Thymus (tissue), 11 donors: Measurements from ENCODE around the gene UPP2. TPM values are rescaled to one million over a fixed set of nuclear protein-coding genes. Genes with fewer than 3 reads are reported as not detected.

Experiments used
- DNase-seq, 9 donors: peaks; one replicate each; pipeline ENCODE4 v3.0.0-alpha.2; 2013; ENCODE audit warnings: low spot score in 9 of 9, low read depth in 6 of 9, missing footprints in 1 of 9
- H3K27ac ChIP-seq, 2 donors: one replicate each; pipeline ENCODE4 v1.5.1; 2013; ENCODE audit warnings: control low read depth in 1 of 2, low read depth in 1 of 2, low read length in 1 of 2, mild to moderate bottlenecking in 1 of 2, moderate library complexity in 1 of 2
- H3K27me3 ChIP-seq, 2 donors: one replicate each; pipeline ENCODE4 v1.5.1; 2013; ENCODE audit warnings: low read length in 1 of 2; ENCODE audit not compliant: control insufficient read depth in 2 of 2, insufficient read depth in 1 of 2
- H3K36me3 ChIP-seq, 2 donors: one replicate each; pipeline ENCODE4 v1.5.1; 2013; ENCODE audit warnings: low read length in 1 of 2, mild to moderate bottlenecking in 1 of 2, moderate library complexity in 1 of 2; ENCODE audit not compliant: control insufficient read depth in 2 of 2, insufficient read depth in 2 of 2
- H3K4me1 ChIP-seq, 2 donors: one replicate each; pipeline ENCODE4 v1.5.1; 2013; ENCODE audit warnings: low read length in 2 of 2; ENCODE audit not compliant: control insufficient read depth in 2 of 2, insufficient read depth in 2 of 2
- H3K4me3 ChIP-seq, 2 donors: one replicate each; pipeline ENCODE4 v1.5.1; 2013; ENCODE audit warnings: low read length in 2 of 2, control low read depth in 1 of 2, mild to moderate bottlenecking in 1 of 2
- H3K9me3 ChIP-seq, 2 donors: one replicate each; pipeline ENCODE4 v1.5.1; 2013; ENCODE audit warnings: low read length in 1 of 2, mild to moderate bottlenecking in 1 of 2; ENCODE audit not compliant: control insufficient read depth in 2 of 2, insufficient read depth in 1 of 2
- WGBS: extraction: QIAGEN DNeasy Blood & Tissue Kit; methylation state at CpG from one replicate; pipeline ENCODE4 v1.1.7; 2013; 5-methylcytosine and 5-hydroxymethylcytosine counted together
- polyA plus RNA-seq: library from polyadenylated mRNA; stranded (reverse); fragments of 200-250 nt; gene quantifications from one replicate; pipeline ENCODE4 v1.2.3, GENCODE V29; 2013
- total RNA-seq: library from RNA; stranded (reverse); fragments of 120-200 nt; gene quantifications from one replicate; pipeline ENCODE4 v1.2.4, GENCODE V29; 2013
- donor health status: healthy.

UPP2 gene
- total and polyA plus RNA-seq, 2 donors: 0.50 TPM; not detected in 1

DNA sequence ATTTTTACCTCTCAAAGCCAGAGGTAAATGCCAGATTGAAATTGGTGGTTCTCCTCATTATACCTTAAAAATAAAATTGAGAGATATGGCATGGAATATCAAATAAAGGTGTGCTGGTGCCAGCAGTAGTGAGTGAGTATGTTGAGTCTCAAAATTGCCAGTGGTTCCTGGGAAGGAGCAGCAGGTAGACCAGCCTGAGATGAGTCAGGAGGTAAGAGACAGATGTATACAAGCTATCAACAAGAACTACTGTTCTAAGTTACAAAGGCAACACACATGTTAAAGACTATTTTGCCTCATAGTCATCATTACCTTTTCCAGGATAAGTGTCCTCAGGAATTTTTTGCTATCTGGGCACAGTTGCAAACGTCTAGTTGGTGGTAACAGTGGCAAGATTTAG, 1.3 kb upstream of the UPP2 start:
- H3K9me3 ChIP-seq: no peaks in the 10 kb centered on the region
- WGBS: 87% methylated on average over 1 of the region's 1 CpG
- H3K36me3 ChIP-seq: no peaks in the 10 kb centered on the region
- H3K27ac ChIP-seq: no peak overlapping the region
- H3K27me3 ChIP-seq: no peaks in the 10 kb centered on the region
- no peak for DNase-seq
- no peak overlapping the region for H3K4me3 ChIP-seq
- no peaks in the 10 kb centered on the region for H3K4me1 ChIP-seq

DNA sequence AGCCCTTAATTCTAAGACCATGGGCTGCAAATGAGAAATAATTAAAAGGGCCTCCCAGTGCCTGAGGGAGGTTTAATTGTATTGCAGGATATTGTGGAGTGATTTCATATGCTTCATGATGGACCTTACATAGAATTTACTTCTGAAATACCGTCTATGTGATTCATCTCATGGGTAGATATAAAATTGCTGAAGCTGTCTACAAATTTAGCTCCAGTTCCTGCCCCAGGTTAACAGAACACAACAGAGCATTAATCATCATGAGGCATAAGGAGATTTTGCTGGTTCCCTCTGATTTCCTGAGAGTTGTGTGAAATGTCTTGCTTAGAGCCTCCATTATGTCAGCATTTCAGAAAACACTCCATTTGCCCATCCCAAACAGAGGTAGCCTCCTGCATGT, 770 bp downstream of the UPP2 start:
- no peak overlapping the region for H3K27ac ChIP-seq
- H3K27me3 ChIP-seq: no peaks in the 10 kb centered on the region
- WGBS: 72% methylated on average over 1 of the region's 1 CpG
- no peaks in the 10 kb centered on the region for H3K9me3 ChIP-seq
- H3K4me1 ChIP-seq: no peaks in the 10 kb centered on the region
- no peak for DNase-seq
- no peak overlapping the region for H3K4me3 ChIP-seq
- H3K36me3 ChIP-seq: no peaks in the 10 kb centered on the region

DNA sequence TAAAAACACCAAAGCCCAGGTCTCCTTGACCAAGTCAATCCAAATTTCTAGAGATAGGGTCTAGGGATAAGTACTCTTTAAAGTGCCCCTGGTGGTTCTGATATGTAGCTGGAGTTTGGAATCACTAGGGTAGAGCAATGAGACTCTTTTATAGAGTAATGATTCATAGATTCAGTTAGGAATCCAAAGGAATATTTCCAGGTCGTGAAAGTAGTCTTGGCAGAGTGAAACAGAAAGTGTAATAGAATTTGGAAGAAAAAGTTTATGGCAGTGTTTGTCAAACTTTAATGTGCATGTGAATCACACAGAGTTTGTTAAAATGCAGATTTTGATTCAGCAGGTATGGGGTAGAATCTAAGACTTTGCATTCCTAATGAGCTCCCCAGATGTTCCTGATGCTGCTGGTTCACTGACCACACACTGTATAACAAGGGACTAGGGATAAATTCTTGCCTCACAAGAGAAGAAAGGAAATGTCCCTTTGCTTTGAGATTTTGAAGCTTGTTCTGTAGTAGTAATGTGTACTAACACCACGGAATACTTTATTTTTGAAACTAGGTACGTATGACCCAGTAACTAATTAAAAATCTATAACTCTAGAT, 1.8 kb downstream of the UPP2 start:
- no peaks in the 10 kb centered on the region for H3K4me1 ChIP-seq
- H3K4me3 ChIP-seq: no peak overlapping the region
- H3K9me3 ChIP-seq: no peaks in the 10 kb centered on the region
- no peaks in the 10 kb centered on the region for H3K36me3 ChIP-seq
- H3K27ac ChIP-seq: no peak overlapping the region
- 91% methylated on average over 3 of the region's 3 CpGs for WGBS
- H3K27me3 ChIP-seq: no peaks in the 10 kb centered on the region
- DNase-seq: no peak

DNA sequence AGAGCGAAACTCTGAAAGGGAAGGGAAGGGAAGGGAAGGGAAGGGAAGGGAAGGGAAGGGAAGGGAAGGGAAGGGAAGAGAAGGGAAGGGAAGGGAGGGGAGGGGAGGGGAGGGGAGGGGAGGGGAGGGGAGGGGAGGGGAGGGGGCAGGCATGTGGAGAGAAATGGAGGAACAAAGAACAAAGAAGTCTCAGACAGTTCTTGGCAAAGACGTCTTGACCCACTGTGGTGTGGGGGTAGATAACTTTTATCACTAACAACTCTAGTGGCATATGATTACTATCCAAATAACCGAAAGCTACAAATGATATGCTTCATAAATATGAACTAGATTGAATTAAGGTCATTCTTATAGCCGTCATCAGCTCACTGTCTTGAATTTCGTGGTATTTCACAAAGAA, 3.2 kb downstream of the UPP2 start:
- Histone ChIP-seq H3K4me1 (no peaks in the 10 kb centered on the region), H3K36me3 (no peaks in the 10 kb centered on the region), H3K27me3 (no peaks in the 10 kb centered on the region), H3K9me3 (no peaks in the 10 kb centered on the region), H3K27ac (no peak overlapping the region), H3K4me3 (no peak overlapping the region)
- DNase-seq: no peak
- WGBS: 96% methylated on average over 5 of the region's 5 CpGs

DNA sequence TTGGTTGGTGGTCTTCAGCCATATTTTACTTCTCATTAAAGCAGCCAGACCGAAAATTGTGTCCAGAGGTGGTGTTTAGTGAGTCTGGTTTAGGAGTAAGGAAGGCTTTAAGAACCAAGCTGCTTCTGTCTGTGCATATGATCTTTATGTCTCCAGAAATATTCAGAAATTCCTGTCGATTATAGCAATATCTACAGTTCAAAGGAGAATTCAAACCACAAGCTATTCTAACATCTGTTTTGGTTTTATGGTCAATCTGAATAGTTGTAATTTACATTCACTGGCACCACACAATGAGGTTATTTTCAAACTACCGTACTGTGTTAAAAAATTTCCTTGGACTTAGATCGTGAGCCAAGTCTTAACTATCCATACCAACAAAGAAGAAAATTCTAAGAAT, 11.3 kb downstream of the UPP2 start:
- 77% methylated on average over 4 of the region's 4 CpGs for WGBS
- Histone ChIP-seq H3K4me3 (no peak overlapping the region), H3K9me3 (no peaks in the 10 kb centered on the region), H3K27ac (no peak overlapping the region), H3K4me1 (no peaks in the 10 kb centered on the region), H3K36me3 (no peaks in the 10 kb centered on the region), H3K27me3 (no peaks in the 10 kb centered on the region)
- no peak for DNase-seq

DNA sequence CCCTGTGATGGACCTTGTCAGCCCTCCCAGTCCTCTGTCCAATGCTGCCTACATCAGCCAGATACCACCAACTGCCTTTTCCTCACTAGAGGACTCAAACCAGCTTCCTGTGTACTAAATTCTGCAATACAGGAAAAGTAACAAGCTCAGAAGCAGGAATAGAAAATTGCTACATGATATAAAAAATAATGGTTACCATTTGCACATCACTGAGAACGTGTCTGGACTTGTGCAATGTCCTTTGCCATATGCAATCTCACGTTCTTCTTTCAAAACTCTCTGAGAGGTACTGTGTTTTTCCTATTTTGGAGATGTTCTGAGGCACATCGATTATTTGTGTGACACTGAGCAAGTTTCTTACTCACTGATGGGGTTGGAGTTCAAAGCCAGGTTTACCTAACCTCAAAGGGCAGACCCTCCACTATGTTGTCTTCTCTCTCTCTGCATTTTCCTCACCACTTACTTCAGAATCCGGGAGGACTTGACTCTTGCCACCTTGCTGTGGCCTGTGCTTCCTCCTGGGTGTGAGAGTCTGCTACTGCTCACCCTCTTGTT, 12.1 kb downstream of the UPP2 start:
- Histone ChIP-seq H3K4me1 (no peaks in the 10 kb centered on the region), H3K36me3 (no peaks in the 10 kb centered on the region), H3K27ac (no peak overlapping the region), H3K9me3 (no peaks in the 10 kb centered on the region), H3K27me3 (no peaks in the 10 kb centered on the region), H3K4me3 (no peak overlapping the region)
- no peak for DNase-seq
- WGBS: 93% methylated on average over 4 of the region's 4 CpGs

DNA sequence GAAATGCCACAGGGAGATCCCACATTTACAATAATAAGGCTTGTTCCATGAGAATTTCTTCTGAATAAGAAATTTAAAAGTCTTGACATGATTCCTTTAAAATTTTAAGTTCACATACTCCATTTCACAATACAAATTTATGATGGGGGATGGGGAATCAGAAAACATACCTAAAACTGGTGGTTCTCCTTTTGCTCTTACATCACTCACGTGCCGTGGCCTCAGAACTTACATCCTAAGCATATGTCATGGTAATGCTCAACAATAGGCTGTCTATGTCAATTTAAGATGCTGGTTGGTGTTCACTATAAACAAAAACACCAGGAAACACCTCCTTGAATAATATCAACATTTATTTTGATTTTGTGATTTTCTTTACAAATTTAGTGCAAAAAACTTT, 12.8 kb downstream of the UPP2 start:
- DNase-seq: no peak
- Histone ChIP-seq H3K36me3 (no peaks in the 10 kb centered on the region), H3K27ac (no peak overlapping the region)

DNA sequence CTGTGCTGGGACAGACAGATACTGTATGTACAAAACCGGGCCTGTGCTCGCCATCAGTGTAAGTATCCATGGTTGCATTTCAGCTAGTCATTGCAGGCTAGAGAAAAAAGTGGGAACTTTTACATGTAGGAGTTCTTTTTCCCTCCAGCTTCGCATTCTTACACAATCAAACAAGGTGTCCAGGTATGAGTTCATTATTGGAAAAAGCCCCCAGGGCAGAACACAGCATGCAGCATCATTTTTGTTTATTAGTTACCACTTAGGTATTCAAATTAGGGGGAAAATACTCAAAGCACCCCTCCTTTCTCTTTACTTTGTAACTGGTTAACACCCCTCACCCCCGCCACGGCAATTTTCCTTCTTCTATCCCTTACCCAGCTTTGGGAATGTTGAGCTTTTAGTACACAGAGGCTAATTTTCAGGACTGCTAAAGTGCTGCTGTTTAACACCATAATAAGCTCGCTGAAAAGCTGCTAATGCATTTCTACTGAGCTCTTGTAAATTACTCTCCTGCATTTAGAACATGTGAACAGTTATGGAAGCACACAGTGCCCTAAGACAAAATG, 13.6 kb downstream of the UPP2 start:
- no peaks in the 10 kb centered on the region for H3K27me3 ChIP-seq
- WGBS: 93% methylated on average over 6 of the region's 6 CpGs
- H3K4me3 ChIP-seq: no peak overlapping the region
- no peaks in the 10 kb centered on the region for H3K36me3 ChIP-seq
- no peak overlapping the region for H3K27ac ChIP-seq
- DNase-seq: no peak
- H3K9me3 ChIP-seq: no peaks in the 10 kb centered on the region
- H3K4me1 ChIP-seq: no peaks in the 10 kb centered on the region

More for the DNA sequence above, 12.8 kb downstream of the UPP2 start:
- H3K9me3 ChIP-seq: no peaks in the 10 kb centered on the region
- 72% methylated on average over 2 of the region's 2 CpGs for WGBS
- no peaks in the 10 kb centered on the region for H3K27me3 ChIP-seq
- no peak overlapping the region for H3K4me3 ChIP-seq
- no peaks in the 10 kb centered on the region for H3K4me1 ChIP-seq

DNA sequence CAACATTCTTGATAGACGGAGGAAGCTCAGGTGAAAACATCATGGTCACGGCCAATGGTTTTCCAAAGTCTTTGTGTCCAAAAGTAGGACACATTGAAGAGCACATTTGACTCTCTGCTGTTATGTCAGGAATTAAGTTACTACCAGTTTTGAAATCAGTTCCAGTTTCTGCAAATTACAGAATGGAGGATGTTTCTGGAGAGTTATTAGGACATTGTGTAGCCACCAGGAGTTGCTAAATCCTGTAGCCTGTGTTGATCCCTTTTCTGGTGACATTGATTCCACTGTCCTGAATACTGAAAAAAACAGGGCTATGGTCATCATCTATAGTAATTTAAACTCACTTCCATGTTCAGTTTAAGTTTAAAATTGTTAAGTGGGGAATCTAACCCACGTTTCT, 15.3 kb downstream of the UPP2 start:
- H3K27me3 ChIP-seq: no peaks in the 10 kb centered on the region
- H3K36me3 ChIP-seq: no peaks in the 10 kb centered on the region
- H3K4me3 ChIP-seq: no peak overlapping the region
- no peak overlapping the region for H3K27ac ChIP-seq
- H3K9me3 ChIP-seq: no peaks in the 10 kb centered on the region
- DNase-seq: no peak
- H3K4me1 ChIP-seq: no peaks in the 10 kb centered on the region
- 95% methylated on average over 3 of the region's 3 CpGs for WGBS
